Caco-2 (cell line): ENCODE data around the gene PALD1. TPM values are rescaled to one million over a fixed set of nuclear protein-coding genes. Genes with fewer than 3 reads are reported as not detected.
A peak's percentile ranks its signal among the peaks of the same experiment; 100 is the strongest.

Experiments used
- BruUV-seq: library from RNA; stranded (reverse); fragments of 400-500 nt; replicated peaks from 2 replicates; lab custom pipeline; 2021; lab: Mats Ljungman, UMichigan
- CTCF ChIA-PET: fragments of 300-600 bp; sonication (Branson Sonifier 250); formaldehyde crosslinking; loops from one replicate; lab custom pipeline; 2022; ENCODE audit warnings: antibody characterized with exemption; lab: Charles Lee
- POLR2A ChIA-PET: fragments of 300-600 bp; sonication (Branson Sonifier 250); formaldehyde crosslinking; loops from one replicate; lab custom pipeline; 2022; ENCODE audit warnings: antibody characterized with exemption; lab: Charles Lee
- DNase-seq, 2 experiments: peaks; one replicate each; pipeline versions ENCODE4 v3.0.0 to v3.0.0-alpha.2; 2020 to 2022
- H3K27me3 ChIP-seq: replicated peaks from 2 replicates; pipeline ENCODE4 v1.6.0; 2011; ENCODE audit warnings: low read length; ENCODE audit not compliant: control insufficient read depth, insufficient read depth
- H3K36me3 ChIP-seq: 2 replicates; pipeline ENCODE4 v1.5.1; 2011; ENCODE audit warnings: low read length; ENCODE audit not compliant: control insufficient read depth, insufficient read depth
- H3K4me1 ChIP-seq: fragments of 250-450 bp; sonication (Bioruptor Pico); 2 replicates; pipeline ENCODE4 v1.5.1; 2020; ENCODE audit warnings: mild to moderate bottlenecking
- H3K4me3 ChIP-seq: 2 replicates; pipeline ENCODE4 v1.5.1; 2011; ENCODE audit warnings: low read depth, mild to moderate bottlenecking, control low read depth, low read length
- H3K9me3 ChIP-seq: fragments of 250-450 bp; sonication (Bioruptor Pico); 2 replicates; pipeline ENCODE4 v1.5.1; 2020; ENCODE audit warnings: mild to moderate bottlenecking, moderate library complexity
- H3K27ac Mint-ChIP-seq: one replicate; pipeline ENCODE4 v1.8.0; 2022; ENCODE audit warnings: mixed read lengths; ENCODE audit not compliant: unreplicated experiment
- H3K27me3 Mint-ChIP-seq: one replicate; pipeline ENCODE4 v1.8.0; 2022; ENCODE audit warnings: mixed read lengths; ENCODE audit not compliant: insufficient read depth, unreplicated experiment
- H3K36me3 Mint-ChIP-seq: one replicate; pipeline ENCODE4 v1.8.0; 2022; ENCODE audit warnings: mild to moderate bottlenecking, mixed read lengths; ENCODE audit not compliant: insufficient read depth, unreplicated experiment
- H3K4me1 Mint-ChIP-seq: one replicate; pipeline ENCODE4 v1.8.0; 2022; ENCODE audit warnings: low read depth, mixed read lengths; ENCODE audit not compliant: unreplicated experiment
- H3K4me3 Mint-ChIP-seq: one replicate; pipeline ENCODE4 v1.8.0; 2022; ENCODE audit warnings: mild to moderate bottlenecking, moderate library complexity, mixed read lengths; ENCODE audit not compliant: unreplicated experiment
- H3K9me3 Mint-ChIP-seq: one replicate; pipeline ENCODE4 v1.8.0; 2022; ENCODE audit warnings: mixed read lengths; ENCODE audit not compliant: unreplicated experiment
- intact Hi-C: fragments of 100-400 bp; cut with micrococcal nuclease; formaldehyde crosslinking; loops from one replicate; pipeline ENCODE4 v1.10.0; 2022; ENCODE audit not compliant: unreplicated experiment
- total RNA-seq: library from RNA; stranded (reverse); gene quantifications from 2 replicates; pipeline ENCODE4 v1.2.3, GENCODE V29; 2022
- TF ChIP-seq, protein P1 (sequence below), 2 experiments: fragments of 200-600 bp in 1 of 2; IDR thresholded peaks; 1 replicate in 1 of 2; 2 replicates in 1 of 2; pipeline versions ENCODE4 v1.5.1 to v1.8.0; 2011 to 2022; ENCODE audit warnings: antibody characterized with exemption in 1 of 2, control low read depth in 1 of 2, inconsistent platforms in 1 of 2, low read depth in 1 of 2, low read length in 1 of 2, mild to moderate bottlenecking in 1 of 2, moderate library complexity in 1 of 2; ENCODE audit not compliant: insufficient read depth in 1 of 2, severe bottlenecking in 1 of 2, unreplicated experiment in 1 of 2

PALD1 gene
- total RNA-seq, 1 experiment from 2014 or later: 10.3 TPM

DNA sequence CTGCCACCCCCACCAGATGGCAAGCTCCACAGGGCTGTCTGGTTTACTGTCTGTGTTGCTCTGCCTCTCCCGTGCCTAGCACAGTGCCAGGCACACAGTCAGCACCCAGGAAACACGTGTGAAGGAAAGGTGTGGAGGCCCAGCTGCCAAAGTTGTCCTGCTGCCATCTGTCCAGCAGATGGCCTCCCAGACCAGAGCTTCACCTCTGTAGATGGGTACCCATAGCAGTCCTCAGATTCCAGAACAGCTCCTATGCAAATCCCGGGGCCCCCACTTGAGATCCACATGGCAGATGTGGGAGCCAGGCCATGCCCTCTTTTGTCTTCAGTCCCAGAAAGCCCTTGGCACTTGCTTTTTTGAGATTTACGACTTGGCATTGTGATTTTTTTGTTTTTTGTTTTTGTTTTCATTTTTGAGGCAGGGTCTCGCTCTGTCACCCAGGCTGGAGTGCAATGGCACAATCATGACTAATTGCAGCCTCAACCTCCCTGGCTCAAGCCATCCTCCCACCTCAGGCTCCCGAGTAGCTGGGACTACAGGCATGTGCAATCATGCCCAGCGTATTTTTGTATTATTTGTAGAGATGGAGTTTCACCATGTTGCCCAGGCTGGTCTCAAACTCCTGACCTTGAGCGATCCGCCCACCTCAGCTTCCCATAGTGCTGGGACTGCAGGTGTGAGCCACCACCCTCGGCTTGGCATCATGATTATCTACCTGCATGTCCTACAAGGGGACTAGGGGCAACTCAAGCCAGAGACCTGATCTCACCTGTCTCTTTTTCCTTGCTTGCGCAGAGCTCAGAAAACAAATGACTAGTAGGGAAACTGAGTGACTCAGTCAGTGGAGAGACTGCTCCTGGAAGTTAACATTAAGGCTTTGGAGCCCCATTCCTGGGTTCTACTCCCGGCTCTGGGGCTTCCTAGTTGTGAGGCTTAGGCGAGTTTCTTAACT lies 16.9 kb upstream of the PALD1 start:
- H3K4me1 ChIP-seq: no peaks in the 10 kb centered on the region; the same call in 1 of the 2 replicates
- no peaks in the 10 kb centered on the region for H3K36me3 ChIP-seq
- ChIA-PET POLR2A (interaction anchor here (0.9 kb wide), 1 partner anchor 17 kb away, joined by 3 read pairs; the partner anchor contains the start of gene PALD1), CTCF (interaction anchor here (0.5 to 2.6 kb wide), 28 partner anchors 9 to 855 kb away, joined by 3 to 25 read pairs (median 4); partner anchors contain the start of genes PALD1 and TYSND1)
- Mint-ChIP-seq H3K27me3 (no peaks in the 10 kb centered on the region), H3K4me3 (no peak overlapping the region), H3K9me3 (no peaks in the 10 kb centered on the region), H3K36me3 (no peaks in the 10 kb centered on the region), H3K4me1 (peaks cover 11% of the 10 kb centered on the region), H3K27ac (no peak overlapping the region)
- H3K9me3 ChIP-seq: no peaks in the 10 kb centered on the region
- TF ChIP-seq, protein P1, sequence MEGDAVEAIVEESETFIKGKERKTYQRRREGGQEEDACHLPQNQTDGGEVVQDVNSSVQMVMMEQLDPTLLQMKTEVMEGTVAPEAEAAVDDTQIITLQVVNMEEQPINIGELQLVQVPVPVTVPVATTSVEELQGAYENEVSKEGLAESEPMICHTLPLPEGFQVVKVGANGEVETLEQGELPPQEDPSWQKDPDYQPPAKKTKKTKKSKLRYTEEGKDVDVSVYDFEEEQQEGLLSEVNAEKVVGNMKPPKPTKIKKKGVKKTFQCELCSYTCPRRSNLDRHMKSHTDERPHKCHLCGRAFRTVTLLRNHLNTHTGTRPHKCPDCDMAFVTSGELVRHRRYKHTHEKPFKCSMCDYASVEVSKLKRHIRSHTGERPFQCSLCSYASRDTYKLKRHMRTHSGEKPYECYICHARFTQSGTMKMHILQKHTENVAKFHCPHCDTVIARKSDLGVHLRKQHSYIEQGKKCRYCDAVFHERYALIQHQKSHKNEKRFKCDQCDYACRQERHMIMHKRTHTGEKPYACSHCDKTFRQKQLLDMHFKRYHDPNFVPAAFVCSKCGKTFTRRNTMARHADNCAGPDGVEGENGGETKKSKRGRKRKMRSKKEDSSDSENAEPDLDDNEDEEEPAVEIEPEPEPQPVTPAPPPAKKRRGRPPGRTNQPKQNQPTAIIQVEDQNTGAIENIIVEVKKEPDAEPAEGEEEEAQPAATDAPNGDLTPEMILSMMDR (IDR thresholded peaks at IDR 0.05; ENCODE audit: insufficient read depth in 1 of 2, low read depth in 1 of 2, low read length in 1 of 2, severe bottlenecking in 1 of 2, unreplicated experiment in 1 of 2): peak; percentile 97 to 99
- intact Hi-C loops: loop anchor here (1.0 kb wide), 3 partner anchors 31 to 298 kb away; no protein-coding TSS in a partner anchor
- H3K27me3 ChIP-seq: no peaks in the 10 kb centered on the region
- DNase-seq: peak; percentile 76 to 81
- BruUV-seq: no TSS peak
- H3K4me3 ChIP-seq: no peak overlapping the region

DNA sequence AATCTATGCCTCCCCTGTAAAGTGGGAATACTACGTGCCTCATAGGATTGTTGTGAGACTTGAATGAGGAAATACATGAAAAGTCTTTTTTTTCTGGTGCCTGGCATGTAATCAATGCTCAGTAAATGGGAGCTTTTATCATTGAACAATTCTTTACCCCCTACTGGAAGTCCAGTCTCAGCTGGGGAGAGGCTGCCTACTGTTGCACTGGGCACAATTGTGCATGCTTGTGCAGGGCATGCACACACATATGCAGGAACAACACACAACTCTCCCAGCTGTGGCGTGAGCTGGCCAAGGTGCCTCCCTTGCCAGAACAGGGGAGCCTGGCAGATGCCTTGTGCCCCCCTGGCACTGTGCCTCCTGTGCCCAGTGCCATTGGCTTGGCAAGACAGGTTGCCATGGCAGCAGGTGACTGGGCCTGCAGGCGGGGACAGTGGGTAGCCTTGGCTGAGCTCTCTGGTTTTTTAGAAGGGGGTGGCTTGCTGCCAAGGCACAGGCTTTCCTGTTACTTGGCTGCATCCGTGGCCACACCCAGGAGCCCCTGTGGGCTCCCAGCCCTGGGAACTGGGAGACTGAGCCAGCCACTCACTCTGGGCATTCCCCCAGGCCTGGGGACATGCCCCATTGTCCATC lies 16.1 kb upstream of the PALD1 start:
- Mint-ChIP-seq H3K4me3 (no peak overlapping the region), H3K9me3 (no peaks in the 10 kb centered on the region), H3K27me3 (peaks cover 3% of the 10 kb centered on the region), H3K27ac (no peak overlapping the region), H3K36me3 (no peaks in the 10 kb centered on the region), H3K4me1 (peaks cover 7% of the 10 kb centered on the region)
- CTCF ChIA-PET: interaction anchor here (1.0 to 2.6 kb wide), 6 partner anchors 11 to 83 kb away, joined by 3 to 25 read pairs (median 10); partner anchors contain the start of gene PALD1
- TF ChIP-seq, protein P1 (IDR thresholded peaks at IDR 0.05; ENCODE audit: insufficient read depth in 1 of 2, low read depth in 1 of 2, low read length in 1 of 2, severe bottlenecking in 1 of 2, unreplicated experiment in 1 of 2): no peak
- H3K4me1 ChIP-seq: no peaks in the 10 kb centered on the region
- intact Hi-C loops: no loop called here
- no peak for DNase-seq
- no peaks in the 10 kb centered on the region for H3K36me3 ChIP-seq
- BruUV-seq: no TSS peak
- no peaks in the 10 kb centered on the region for H3K9me3 ChIP-seq
- H3K4me3 ChIP-seq: no peak overlapping the region
- POLR2A ChIA-PET: no interaction called here
- no peaks in the 10 kb centered on the region for H3K27me3 ChIP-seq

DNA sequence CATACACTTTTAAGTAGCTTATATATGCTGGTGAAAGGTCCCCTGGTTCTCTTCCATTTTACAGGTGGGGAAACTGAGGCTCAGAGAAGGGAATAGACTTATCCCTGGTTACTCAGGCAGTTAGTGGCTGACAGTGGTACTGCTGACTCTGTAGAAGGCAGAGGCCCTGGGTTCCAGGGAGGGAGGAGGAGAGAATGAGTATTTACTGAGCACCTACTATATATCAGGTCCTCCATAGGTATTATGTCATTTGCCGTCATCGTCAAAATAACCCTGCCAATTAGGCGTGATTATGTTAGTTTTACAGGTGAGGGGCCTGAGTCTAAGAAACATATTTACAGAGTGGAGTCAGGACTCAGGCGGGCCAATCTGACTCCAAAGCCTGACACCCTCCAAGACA lies 13.3 kb upstream of the PALD1 start:
- Histone ChIP-seq H3K27me3 (no peaks in the 10 kb centered on the region), H3K9me3 (no peaks in the 10 kb centered on the region), H3K4me3 (no peak overlapping the region), H3K36me3 (no peaks in the 10 kb centered on the region), H3K4me1 (no peaks in the 10 kb centered on the region)
- intact Hi-C loops: loop anchor here (1.0 kb wide), 1 partner anchor 12 kb away; no protein-coding TSS in a partner anchor
- Mint-ChIP-seq H3K36me3 (no peaks in the 10 kb centered on the region), H3K4me3 (no peak overlapping the region), H3K4me1 (peaks cover 7% of the 10 kb centered on the region), H3K27ac (no peak overlapping the region), H3K27me3 (peaks cover 4% of the 10 kb centered on the region), H3K9me3 (no peaks in the 10 kb centered on the region)
- CTCF ChIA-PET: interaction anchor here (1.4 kb wide), 1 partner anchor 35 kb away, joined by 5 read pairs; no protein-coding TSS in a partner anchor
- TF ChIP-seq, protein P1 (IDR thresholded peaks at IDR 0.05; ENCODE audit: insufficient read depth in 1 of 2, low read depth in 1 of 2, low read length in 1 of 2, severe bottlenecking in 1 of 2, unreplicated experiment in 1 of 2): no peak
- POLR2A ChIA-PET: no interaction called here
- BruUV-seq: no TSS peak
- no peak for DNase-seq
